NT2/D1 (cell line): ENCODE data around the gene AP3D1.
"Not testable (repeated sequence)": the region's sequence is repeated elsewhere in the genome, so short reads cannot be mapped to it uniquely, and the experiment has no call there.

Source experiments
- DNase-seq: peaks from one replicate; pipeline ENCODE4 v3.0.0-alpha.2; 2011; ENCODE audit warnings: low read depth, low spot score
- H3K27me3 ChIP-seq: 2 replicates; pipeline ENCODE4 v1.6.0; 2011; ENCODE audit warnings: mild to moderate bottlenecking; ENCODE audit not compliant: insufficient read length, insufficient read depth
- H3K36me3 ChIP-seq: 2 replicates; pipeline ENCODE4 v1.6.1; 2011; ENCODE audit warnings: mild to moderate bottlenecking, low read length, mixed read lengths; ENCODE audit not compliant: insufficient read depth, insufficient read length
- H3K4me1 ChIP-seq: 2 replicates; pipeline ENCODE4 v1.5.1; 2011; ENCODE audit not compliant: insufficient read depth, insufficient read length
- H3K4me3 ChIP-seq: 2 replicates; pipeline ENCODE4 v1.5.1; 2011; ENCODE audit warnings: low read depth; ENCODE audit not compliant: insufficient read length
- H3K9ac ChIP-seq: 2 replicates; pipeline ENCODE4 v1.6.0; 2011; ENCODE audit warnings: low read depth; ENCODE audit not compliant: insufficient read length
- H3K9me3 ChIP-seq: 2 replicates; pipeline ENCODE4 v1.5.1; 2011; ENCODE audit warnings: mild to moderate bottlenecking, low read length; ENCODE audit not compliant: insufficient read depth
- SUZ12 ChIP-seq: IDR thresholded peaks from 2 replicates; pipeline ENCODE4 v1.6.1; 2011; ENCODE audit not compliant: insufficient read length, insufficient read depth; ENCODE audit errors: extremely low read depth
- YY1 ChIP-seq: IDR thresholded peaks from 2 replicates; pipeline ENCODE4 v1.6.1; 2011; ENCODE audit not compliant: insufficient read length, insufficient read depth
- ZNF274 ChIP-seq: IDR thresholded peaks from 2 replicates; pipeline ENCODE4 v1.6.1; 2011; ENCODE audit warnings: mild to moderate bottlenecking, low read depth, low read length

Gene AP3D1

DNA sequence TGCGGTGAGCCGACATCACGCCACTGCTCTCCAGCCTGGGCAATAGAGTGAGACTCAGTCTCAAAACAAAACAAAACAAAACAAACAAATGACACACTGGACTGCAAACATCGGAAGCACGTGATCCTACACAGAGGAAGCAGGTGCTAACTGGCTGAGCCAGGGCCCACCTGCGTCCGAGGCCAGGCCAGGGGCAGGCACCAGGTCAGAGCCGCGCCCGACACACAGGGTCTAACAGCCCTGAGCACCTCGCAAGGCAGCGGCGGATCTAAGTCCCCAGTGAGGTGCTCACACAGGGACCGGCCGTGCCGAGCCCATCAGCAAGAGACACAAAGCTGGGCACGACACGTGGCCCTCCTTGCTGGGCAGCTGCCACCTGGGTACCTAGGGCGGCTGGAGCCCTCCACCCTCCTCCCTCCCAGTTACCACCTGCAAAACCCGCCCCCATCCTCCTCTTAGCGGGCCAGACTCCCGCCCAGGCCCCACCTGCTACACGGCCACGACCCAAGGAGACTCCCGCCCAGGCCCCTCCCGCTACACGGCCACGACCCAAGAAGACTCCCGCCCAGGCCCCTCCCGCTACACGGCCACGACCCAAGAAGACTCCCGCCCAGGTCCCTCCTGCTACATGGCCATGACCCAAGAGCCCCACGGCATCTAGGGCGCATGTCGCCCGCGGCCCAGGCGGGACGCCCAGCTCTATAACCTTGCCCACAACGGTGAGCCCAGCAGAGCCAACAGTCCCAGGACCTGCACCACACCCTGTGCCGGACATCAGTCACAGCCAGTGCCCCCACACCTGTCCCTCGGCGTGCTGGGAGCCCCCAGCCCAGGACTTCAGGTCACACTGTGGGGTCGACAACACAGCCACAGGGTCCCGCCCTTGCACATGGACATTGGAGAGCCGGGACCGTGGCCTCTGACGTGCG is 15.6 kb downstream of the AP3D1 start:
- no peaks in the 10 kb centered on the region for H3K27me3 ChIP-seq
- H3K4me1 ChIP-seq, result peaks cover 14% of the 10 kb centered on the region
- no peak overlapping the region for H3K9ac ChIP-seq
- no peak for DNase-seq
- H3K9me3 ChIP-seq, result no peaks in the 10 kb centered on the region
- no peak for TF ChIP-seq YY1
- no peak for TF ChIP-seq SUZ12
- H3K4me3 ChIP-seq, result no peak overlapping the region
- H3K36me3 ChIP-seq, result peaks cover 82% of the 10 kb centered on the region

DNA sequence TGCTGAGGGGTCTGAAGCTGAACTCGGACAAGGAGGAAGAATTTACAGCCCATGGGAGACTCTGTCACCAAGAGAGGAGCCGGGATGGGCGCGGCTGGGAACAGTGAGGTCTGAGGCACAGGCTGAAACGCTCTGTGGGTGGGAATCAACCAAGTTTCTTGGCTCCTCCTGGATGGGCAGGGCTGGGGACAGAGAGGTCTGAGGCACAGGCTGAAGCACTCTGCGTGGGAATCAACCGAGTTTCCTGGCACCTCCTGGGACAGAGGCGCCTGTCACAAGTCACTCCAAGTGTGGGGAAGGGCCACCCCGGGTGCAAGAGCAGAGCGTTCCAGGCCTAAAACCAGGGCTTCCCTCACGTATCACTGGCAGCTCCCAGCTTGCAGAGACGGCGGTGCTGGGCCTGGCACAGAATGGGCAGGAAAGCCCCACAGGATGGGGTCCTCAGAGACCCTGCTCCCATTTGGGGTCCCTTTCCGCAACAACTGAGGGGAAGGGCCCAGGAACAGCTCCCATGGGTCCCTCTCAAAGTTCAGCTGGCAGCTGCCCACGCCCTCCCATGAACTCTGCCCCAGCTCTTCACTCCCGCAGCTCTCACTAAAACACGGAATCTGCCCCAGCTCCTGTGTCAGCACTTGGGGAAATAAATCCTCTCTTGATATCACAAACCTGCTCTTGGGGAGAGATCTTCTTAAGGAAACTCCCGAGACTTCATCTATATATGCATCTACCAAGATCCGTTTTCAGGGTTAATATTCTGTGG is 18.5 kb downstream of the AP3D1 start:
- Histone ChIP-seq H3K27me3 (no peaks in the 10 kb centered on the region), H3K4me1 (peaks cover 6% of the 10 kb centered on the region), H3K9ac (no peak overlapping the region), H3K9me3 (no peaks in the 10 kb centered on the region), H3K4me3 (no peak overlapping the region), H3K36me3 (peaks cover 79% of the 10 kb centered on the region)
- TF ChIP-seq YY1, result no peak
- no peak for DNase-seq

DNA sequence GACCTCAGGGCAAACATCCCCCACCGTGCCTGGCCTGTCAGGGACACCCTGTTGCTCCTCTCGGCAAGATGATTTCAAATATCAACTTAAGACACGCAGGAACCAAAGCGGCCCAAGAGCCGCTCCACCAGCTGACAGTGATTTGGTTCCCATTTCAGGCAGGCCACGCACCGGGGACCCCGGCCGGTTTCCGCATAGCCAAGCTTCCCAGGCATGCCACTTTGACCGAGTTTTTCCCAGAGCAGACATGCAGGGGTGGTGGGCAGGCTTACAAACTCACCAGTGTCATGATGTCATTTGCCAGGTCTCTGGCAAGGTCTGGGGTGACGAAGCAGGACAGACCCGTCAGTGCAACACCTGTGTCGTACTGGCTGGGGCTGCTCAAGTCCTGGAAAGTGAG is 19.2 kb downstream of the AP3D1 start:
- peaks cover 7% of the 10 kb centered on the region for H3K4me1 ChIP-seq
- TF ChIP-seq YY1, result no peak
- no peak for TF ChIP-seq ZNF274
- no peak for TF ChIP-seq SUZ12
- H3K9ac ChIP-seq, result no peak overlapping the region
- no peak for DNase-seq
- no peaks in the 10 kb centered on the region for H3K27me3 ChIP-seq
- H3K4me3 ChIP-seq, result no peak overlapping the region
- peaks cover 79% of the 10 kb centered on the region for H3K36me3 ChIP-seq
- H3K9me3 ChIP-seq, result no peaks in the 10 kb centered on the region

DNA sequence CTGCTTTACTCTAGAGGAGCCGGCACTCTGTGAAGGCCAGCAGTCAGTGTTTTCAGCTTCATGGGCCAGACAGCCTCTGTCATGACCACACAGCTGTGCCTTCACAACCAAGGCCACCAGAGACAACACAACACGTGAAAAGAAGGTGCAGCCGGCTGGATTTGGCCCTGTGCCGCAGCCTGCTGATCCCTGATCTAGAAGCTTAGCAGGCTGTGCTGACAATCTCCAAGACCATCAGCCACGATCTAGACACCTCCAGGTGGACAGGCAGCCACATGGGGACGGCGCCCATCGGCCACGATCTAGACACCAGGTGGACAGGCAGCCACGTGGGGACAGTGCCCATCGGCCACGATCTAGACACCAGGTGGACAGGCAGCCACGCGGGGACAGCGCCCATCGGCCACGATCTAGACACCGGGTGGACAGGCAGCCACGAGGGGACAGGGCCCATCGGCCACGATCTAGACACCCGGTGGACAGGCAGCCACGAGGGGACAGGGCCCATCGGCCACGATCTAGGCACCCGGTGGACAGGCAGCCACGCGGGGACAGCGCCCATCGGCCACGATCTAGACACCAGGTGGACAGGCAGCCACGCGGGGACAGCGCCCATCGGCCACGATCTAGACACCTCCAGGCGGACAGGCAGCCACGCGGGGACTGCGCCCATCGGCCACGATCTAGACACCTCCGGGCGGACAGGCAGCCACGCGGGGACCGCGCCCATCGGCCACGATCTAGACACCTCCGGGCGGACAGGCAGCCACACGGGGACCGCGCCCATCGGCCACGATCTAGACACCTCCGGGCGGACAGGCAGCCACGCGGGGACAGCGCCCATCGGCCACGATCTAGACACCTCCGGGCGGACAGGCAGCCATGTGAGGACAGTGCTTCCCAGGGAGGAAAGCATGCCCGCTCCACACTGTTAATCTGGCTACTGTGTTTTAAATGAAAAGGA is 20.1 kb downstream of the AP3D1 start:
- DNase-seq, H3K4me3 ChIP-seq, H3K4me1 ChIP-seq, H3K9ac ChIP-seq, H3K27me3 ChIP-seq, H3K9me3 ChIP-seq: not testable (repeated sequence)
- H3K36me3 ChIP-seq, result peaks cover 77% of the 10 kb centered on the region

DNA sequence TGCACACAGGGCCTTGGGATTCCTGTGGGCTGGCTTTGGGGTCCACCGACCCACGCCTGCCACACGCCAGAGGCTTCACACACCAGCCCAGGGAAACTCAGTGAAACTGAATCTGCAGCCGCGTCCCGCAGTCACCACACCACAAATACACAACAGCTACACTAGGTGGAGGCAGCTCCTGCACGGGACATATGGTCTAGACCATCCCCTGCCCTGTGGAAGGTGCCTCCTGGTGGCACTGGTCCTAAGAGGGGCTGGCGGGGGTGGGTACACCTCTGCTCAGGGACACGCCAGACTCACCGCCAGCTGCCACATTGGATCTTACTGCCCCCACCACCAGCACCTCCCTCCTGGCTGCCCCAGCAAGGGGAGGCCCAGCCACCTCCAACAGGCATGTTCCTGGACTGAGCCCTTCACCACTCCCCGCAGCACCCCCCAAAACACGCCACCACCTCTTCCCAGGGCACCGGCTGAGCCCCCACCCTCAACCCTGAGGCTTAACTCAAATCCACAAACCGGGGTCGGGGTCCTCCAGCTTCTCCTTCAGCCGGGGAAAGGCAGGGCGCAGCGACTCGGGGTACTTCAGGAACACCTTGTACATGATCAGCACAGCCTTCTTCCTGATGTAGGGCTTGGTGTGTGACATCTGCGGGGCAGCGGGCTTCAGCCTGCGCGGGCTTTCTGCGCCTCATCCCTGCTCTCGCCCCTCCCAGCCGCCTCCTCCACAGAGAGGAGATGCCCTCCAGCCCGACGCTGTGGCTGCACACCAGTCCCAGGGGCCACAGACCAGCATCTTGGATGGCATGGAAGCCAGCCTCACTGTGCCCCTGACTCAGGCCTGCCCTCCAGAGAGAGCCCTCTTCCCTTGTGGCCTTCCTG is 21.2 kb downstream of the AP3D1 start:
- H3K27me3 ChIP-seq, result no peaks in the 10 kb centered on the region
- TF ChIP-seq SUZ12 (no peak), YY1 (no peak), ZNF274 (no peak)
- no peak overlapping the region for H3K4me3 ChIP-seq
- H3K9ac ChIP-seq, result no peak overlapping the region
- DNase-seq, result no peak
- peaks cover 78% of the 10 kb centered on the region for H3K36me3 ChIP-seq
- peaks cover 7% of the 10 kb centered on the region for H3K4me1 ChIP-seq
- no peaks in the 10 kb centered on the region for H3K9me3 ChIP-seq

DNA sequence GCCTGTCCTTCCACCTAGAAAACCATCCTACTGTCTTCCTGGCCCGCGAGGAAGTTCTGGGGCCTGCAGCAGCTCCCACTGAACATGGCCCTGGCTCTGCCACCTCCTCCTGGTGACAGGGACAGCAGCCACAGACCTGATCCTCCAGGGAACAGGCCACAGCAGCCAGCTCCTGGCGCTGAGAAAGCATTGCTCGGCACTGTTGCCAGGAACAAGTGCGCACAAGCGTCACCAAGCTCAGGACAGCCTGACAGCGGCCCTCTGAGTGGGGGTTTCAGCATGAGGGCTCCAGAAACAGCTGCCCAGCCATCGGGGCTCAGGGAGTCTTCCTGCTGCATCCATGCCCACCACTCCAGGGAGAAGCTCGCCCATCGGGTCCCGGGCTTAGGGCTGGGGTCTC is 21.9 kb downstream of the AP3D1 start:
- TF ChIP-seq ZNF274 (no peak), YY1 (no peak)
- no peak overlapping the region for H3K9ac ChIP-seq
- H3K4me3 ChIP-seq, result no peak overlapping the region
- no peaks in the 10 kb centered on the region for H3K27me3 ChIP-seq
- no peak for DNase-seq
- H3K36me3 ChIP-seq, result peaks cover 85% of the 10 kb centered on the region
- H3K4me1 ChIP-seq, result peaks cover 7% of the 10 kb centered on the region
- no peaks in the 10 kb centered on the region for H3K9me3 ChIP-seq
